GM12878 (cell line): ENCODE data around the gene UVSSA. TPM values are rescaled to one million over a fixed set of nuclear protein-coding genes. Genes with fewer than 3 reads are reported as not detected.

ENCODE experiments used
- ATAC-seq: fragments of 200-7000 bp; cut with Tn5 transposase; 3 replicates; pipeline ENCODE4 v1.9.1; 2020; ENCODE audit warnings: mild to moderate bottlenecking, moderate library complexity
- BruUV-seq: library from RNA; stranded (reverse); fragments of 400-500 nt; replicated peaks from 2 replicates; lab custom pipeline; 2021; lab: Mats Ljungman, UMichigan
- CTCF ChIA-PET: fragments of 300-600 bp; sonication (Branson Sonifier 250); formaldehyde crosslinking; extraction: SDS; loops from one replicate; lab custom pipeline; 2021; ENCODE audit warnings: inconsistent platforms; lab: Yijun Ruan, JAX
- POLR2A ChIA-PET: fragments of 350-600 bp; formaldehyde crosslinking; extraction: SDS; loops from one replicate; lab custom pipeline; 2021; ENCODE audit warnings: inconsistent platforms; lab: Charles Lee
- RAD21 ChIA-PET: fragments of 300-600 bp; sonication (Branson Sonifier 250); formaldehyde crosslinking; loops from one replicate; lab custom pipeline; 2023; ENCODE audit warnings: antibody characterized with exemption; ENCODE audit not compliant: unreplicated experiment; lab: Charles Lee
- SMC1A ChIA-PET: fragments of 300-600 bp; sonication (Branson Sonifier 250); formaldehyde crosslinking; loops from one replicate; lab custom pipeline; 2023; ENCODE audit not compliant: unreplicated experiment, uncharacterized antibody; lab: Charles Lee
- DNase-seq: peaks from one replicate; pipeline ENCODE4 v3.0.0-alpha.2; 2011; ENCODE audit warnings: low read depth, low spot score
- FAIRE-seq: peaks from 3 replicates; lab custom pipeline; 2011; peaks lifted over from hg19 to GRCh38; lab: Jason Lieb, UNC
- H2AFZ ChIP-seq: 2 replicates; pipeline ENCODE4 v1.6.0; 2011; ENCODE audit warnings: low read depth, low read length, control low read depth; ENCODE audit not compliant: control insufficient read depth
- H3K27ac ChIP-seq: 2 replicates; pipeline ENCODE4 v1.5.1; 2011; ENCODE audit warnings: control low read depth; ENCODE audit not compliant: control insufficient read depth, insufficient read depth
- H3K27me3 ChIP-seq, 2 experiments: replicated peaks in 1 of 2; 2 replicates each; pipeline versions ENCODE4 v1.6.0 to v1.6.1; 2011; ENCODE audit warnings: low read length in 1 of 2; ENCODE audit not compliant: control insufficient read depth in 2 of 2, insufficient read depth in 2 of 2
- H3K36me3 ChIP-seq, 2 experiments: 2 replicates each; pipeline ENCODE4 v1.5.1; 2011; ENCODE audit warnings: low read length in 1 of 2; ENCODE audit not compliant: control insufficient read depth in 2 of 2, insufficient read depth in 2 of 2
- H3K4me1 ChIP-seq: 2 replicates; pipeline ENCODE4 v1.6.1; 2011; ENCODE audit warnings: mild to moderate bottlenecking, low read length, moderate library complexity, mixed read lengths; ENCODE audit not compliant: control insufficient read depth, insufficient read depth
- H3K4me2 ChIP-seq: 2 replicates; pipeline ENCODE4 v1.6.0; 2011; ENCODE audit warnings: control low read depth; ENCODE audit not compliant: control insufficient read depth, insufficient read depth
- H3K4me3 ChIP-seq: fragments of 200-600 bp; sonication (generic); 2 replicates; pipeline ENCODE4 v1.5.1; 2016
- H3K79me2 ChIP-seq: 2 replicates; pipeline ENCODE4 v1.6.0; 2011; ENCODE audit warnings: low read length; ENCODE audit not compliant: control insufficient read depth, insufficient read depth
- H3K9ac ChIP-seq: 2 replicates; pipeline ENCODE4 v1.8.0; 2011; ENCODE audit warnings: low read length, control low read depth, mixed read lengths; ENCODE audit not compliant: control insufficient read depth, insufficient read depth
- H3K9me3 ChIP-seq: replicated peaks from 3 replicates; pipeline ENCODE4 v1.5.1; 2011; ENCODE audit warnings: mild to moderate bottlenecking, low read length; ENCODE audit not compliant: control insufficient read depth, insufficient read depth
- H4K20me1 ChIP-seq: 2 replicates; pipeline ENCODE4 v1.6.0; 2011; ENCODE audit not compliant: control insufficient read depth, insufficient read depth
- ASH2L ChIP-seq: fragments of 300-600, 200-600 bp; sonication (generic); IDR thresholded peaks from 2 replicates; pipeline ENCODE4 v1.6.1; 2017; ENCODE audit warnings: low read depth, mild to moderate bottlenecking, borderline replicate concordance
- CTCF ChIP-seq, 3 experiments: IDR thresholded peaks in 2 of 3; conservative IDR thresholded peaks in 1 of 3; 2 replicates each; pipeline ENCODE4 v1.5.1; 2011; ENCODE audit warnings: low read depth in 3 of 3, low read length in 3 of 3, mild to moderate bottlenecking in 3 of 3, control low read depth in 2 of 3, moderate library complexity in 2 of 3, inconsistent platforms in 1 of 3, mixed read lengths in 1 of 3; ENCODE audit not compliant: control insufficient read depth in 2 of 3, insufficient read depth in 1 of 3; ENCODE audit errors: extremely low read depth in 1 of 3
- E4F1 ChIP-seq: fragments of 450-650 bp; IDR thresholded peaks from 2 replicates; pipeline ENCODE4 v1.6.1; 2018; ENCODE audit warnings: borderline replicate concordance, mild to moderate bottlenecking; ENCODE audit not compliant: partially characterized antibody
- FOS ChIP-seq: IDR thresholded peaks from 3 replicates; pipeline ENCODE4 v1.6.1; 2011; ENCODE audit warnings: borderline replicate concordance; ENCODE audit not compliant: insufficient read length; ENCODE audit errors: extremely low read depth
- FOXK2 ChIP-seq: fragments of 450-650 bp; IDR thresholded peaks from 2 replicates; pipeline ENCODE4 v1.6.1; 2017; ENCODE audit warnings: mild to moderate bottlenecking, moderate library complexity
- IKZF2 ChIP-seq, 2 experiments: fragments of 450-650 bp; IDR thresholded peaks; 2 replicates each; pipeline ENCODE4 v1.6.1; 2017; ENCODE audit warnings: mild to moderate bottlenecking in 2 of 2, moderate library complexity in 2 of 2
- PKNOX1 ChIP-seq: fragments of 450-650 bp; IDR thresholded peaks from 2 replicates; pipeline ENCODE4 v1.6.1; 2016; ENCODE audit warnings: mild to moderate bottlenecking
- POLR2AphosphoS5 ChIP-seq: IDR thresholded peaks from 2 replicates; pipeline ENCODE4 v1.6.1; 2011; ENCODE audit warnings: mild to moderate bottlenecking, low read length, inconsistent platforms
- REST ChIP-seq: IDR thresholded peaks from 2 replicates; pipeline ENCODE4 v1.6.1; 2012; ENCODE audit warnings: mild to moderate bottlenecking, low read depth, low read length
- SRF ChIP-seq, 2 experiments: IDR thresholded peaks; 2 replicates each; pipeline ENCODE4 v1.6.1; 2011; ENCODE audit warnings: low read depth in 2 of 2, low read length in 2 of 2, mild to moderate bottlenecking in 1 of 2, moderate library complexity in 1 of 2
- ZBTB33 ChIP-seq: fragments of 450-650 bp; IDR thresholded peaks from 2 replicates; pipeline ENCODE4 v1.6.1; 2017; ENCODE audit warnings: mild to moderate bottlenecking
- WGBS: methylation state at CpG from one replicate; pipeline ENCODE4 v1.1.6; 2016; ENCODE audit warnings: low lambda C conversion rate; ENCODE audit not compliant: insufficient replicate concordance, insufficient coverage; ENCODE audit errors: missing lambda C conversion rate; 5-methylcytosine and 5-hydroxymethylcytosine counted together
- in situ Hi-C: fragments of 300-500 bp; cut with MboI; formaldehyde crosslinking; loops from 9 replicates; pipeline ENCODE4 v1.14.3; 2018; ENCODE audit warnings: mixed read lengths
- intact Hi-C: fragments of 100-400 bp; cut with micrococcal nuclease; formaldehyde crosslinking; loops from one replicate; pipeline ENCODE4 v1.14.2; 2022; ENCODE audit not compliant: unreplicated experiment
- polyA plus RNA-seq, 11 experiments: library from polyadenylated mRNA; depleted of rRNA in 4 of 11; unstranded in 6 of 11; stranded (reverse) in 5 of 11; fragments of >200 nt; fragmentation: Nextera tagmentation in 4 of 11; fragmentation: Illumina TruSeq in 1 of 11; extraction: Ambion mirVana in 4 of 11; extraction: Trizol in 1 of 11; gene quantifications; 1 replicate in 1 of 11; 2 replicates in 10 of 11; pipeline versions ENCODE4 v1.2.1 to v1.2.3, GENCODE V29; 2011 to 2016; ENCODE audit warnings: inconsistent platforms in 2 of 11, missing spikeins in 2 of 11, low read depth in 1 of 11
- total RNA-seq, 4 experiments: library from RNA; depleted of rRNA in 3 of 4; stranded (reverse); fragments of >200 nt in 3 of 4; fragmentation: Illumina TruSeq in 1 of 4; extraction: Trizol in 1 of 4; gene quantifications; 2 replicates each; pipeline versions ENCODE4 v1.2.1 to v1.2.3, GENCODE V29; 2013 to 2021

UVSSA gene
- total and polyA plus RNA-seq, 10 of the 15 experiments (the other 5 are each of a cell fraction or from before 2014, with no cell fraction given): 0.34 to 16.8 (median 3.6) TPM

- SMC1A ChIA-PET: interaction anchor here (2.2 kb wide), 1 partner anchor 20 kb away, joined by 8 read pairs; the partner anchor contains the start of gene MAEA
- RAD21 ChIA-PET: no interaction called here
- Histone ChIP-seq H3K36me3 (peaks cover 10 to 12% of the 10 kb centered on the region in 2 experiments; a peak in 3 of 4 replicates), H4K20me1 (no peaks in the 10 kb centered on the region), H2AFZ (no peak overlapping the region), H3K4me1 (no peaks in the 10 kb centered on the region; the same call in 1 of the 2 replicates), H3K9ac (no peak overlapping the region), H3K27me3 (no peaks in the 10 kb centered on the region), H3K4me2 (no peak overlapping the region), H3K27ac (no peak overlapping the region), H3K4me3 (no peak overlapping the region), H3K9me3 (no peaks in the 10 kb centered on the region; the same call in 2 of the 3 replicates), H3K79me2 (peaks cover 29% of the 10 kb centered on the region)
- POLR2A ChIA-PET: no interaction called here
- FAIRE-seq (no peak), ATAC-seq (no peak), DNase-seq (no peak)
- in situ Hi-C loops (no loop called here), intact Hi-C loops (no loop called here)
- 95% methylated on average over 32 of the region's 32 CpGs for WGBS
- CTCF ChIA-PET: no interaction called here
- no TSS peak for BruUV-seq
- TF ChIP-seq POLR2AphosphoS5 (no peak), PKNOX1 (no peak), E4F1 (no peak), REST (no peak), FOS (no peak), SRF (IDR thresholded peaks at IDR 0.05; ENCODE audit: low read depth in 2 of 2, low read length in 2 of 2) (no peak), IKZF2 (IDR thresholded peaks at IDR 0.05) (no peak), FOXK2 (no peak), ZBTB33 (no peak), ASH2L (no peak), CTCF (IDR thresholded peaks at IDR 0.05 in 2 of 3, conservative IDR thresholded peaks at IDR 0.05 in 1 of 3; ENCODE audit: control insufficient read depth in 2 of 3, extremely low read depth in 1 of 3, insufficient read depth in 1 of 3, low read depth in 3 of 3, low read length in 3 of 3) (no peak)
Measured at GRCh38 chr4:1310031-1310795, 36.8 kb upstream of the UVSSA start.
